Measurements from ENCODE around the gene COL26A1. TPM values are rescaled to one million over a fixed set of nuclear protein-coding genes. Genes with fewer than 3 reads are reported as not detected.

COL26A1 gene
- total RNA-seq, 1 experiment from 2014 or later, result not detected

GRCh38 chr7:101412976-101413375 is 50.3 kb downstream of the COL26A1 start:
- DNase-seq (no peak), ATAC-seq (no peak)
- Histone ChIP-seq H3K9ac (ENCODE audit: low read length) (no peak overlapping the region), H3K36me3 (ENCODE audit: low read depth, low read length) (no peaks in the 10 kb centered on the region), H3K4me1 (ENCODE audit: insufficient read depth, low read length) (no peaks in the 10 kb centered on the region), H3K79me2 (ENCODE audit: low read length) (no peaks in the 10 kb centered on the region), H3K27me3 (ENCODE audit: low read length) (0 out of 2 replicates have a peak, but pooled peaks cover 5% of the 10 kb centered on the region), H2AFZ (ENCODE audit: low read length) (no peak overlapping the region), H4K20me1 (ENCODE audit: low read length) (no peaks in the 10 kb centered on the region), H3K4me2 (ENCODE audit: low read length) (no peak overlapping the region), H3F3A (ENCODE audit: low read length, unreplicated experiment) (no peaks in the 10 kb centered on the region), H3K4me3 (ENCODE audit: low read length) (no peak overlapping the region), H3K9me2 (replicated peaks; ENCODE audit: low read length) (no peaks in the 10 kb centered on the region), H3K27ac (ENCODE audit: low read length) (no peak overlapping the region), H3K9me3 (ENCODE audit: low read length) (no peaks in the 10 kb centered on the region)
- intact Hi-C loops (cut with micrococcal nuclease), result no loop called here
- CTCF ChIA-PET, result interaction anchor here (0.6 kb wide), 2 partner anchors 26 to 871 kb away, joined by 3 to 5 read pairs; no protein-coding TSS in a partner anchor
- POLR2A ChIA-PET (ENCODE audit: unreplicated experiment), result no interaction called here
- TF ChIP-seq CTCF (conservative IDR thresholded peaks at IDR 0.05; ENCODE audit: low read depth, low read length) (no peak), EZH2 (IDR thresholded peaks at IDR 0.05; ENCODE audit: low read length, unreplicated experiment) (no peak), EZH2phosphoT487 (IDR thresholded peaks at IDR 0.05; ENCODE audit: borderline replicate concordance, low read length) (no peak)
- no TSS peak for BruUV-seq (replicated peaks)

DNA sequence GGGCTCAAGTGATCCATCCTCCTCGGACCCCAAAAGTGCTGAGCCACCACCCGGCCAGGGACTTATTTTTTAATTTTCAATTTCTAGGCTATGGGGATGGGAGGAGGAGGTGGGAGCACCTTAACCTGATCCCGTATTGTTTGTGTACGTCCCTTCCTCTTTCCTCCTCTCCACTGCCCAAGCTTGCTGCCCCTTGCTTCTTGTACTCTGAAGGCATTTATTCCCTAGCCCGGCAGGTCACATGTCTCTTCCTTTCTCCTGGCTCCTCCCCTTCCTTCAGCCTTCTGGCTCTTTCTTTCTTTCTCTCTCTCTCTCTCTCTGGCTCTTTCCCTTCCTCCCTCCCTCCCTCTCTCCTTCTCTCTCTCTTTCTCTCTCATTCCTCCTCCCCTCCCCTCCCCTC is 56.0 kb downstream of the COL26A1 start:
- ATAC-seq, result no peak

More for the DNA sequence above, 56.0 kb downstream of the COL26A1 start:
- H3K79me2 ChIP-seq (ENCODE audit: low read length), result no peaks in the 10 kb centered on the region
- H3K9me2 ChIP-seq (replicated peaks; ENCODE audit: low read length), result no peaks in the 10 kb centered on the region
- H3K9me3 ChIP-seq (ENCODE audit: low read length), result no peaks in the 10 kb centered on the region
- H3K4me3 ChIP-seq (ENCODE audit: low read length), result no peak overlapping the region
- no peaks in the 10 kb centered on the region for H3K4me1 ChIP-seq (ENCODE audit: insufficient read depth, low read length)
- ChIA-PET CTCF (no interaction called here), POLR2A (ENCODE audit: unreplicated experiment) (no interaction called here)
- no TSS peak for BruUV-seq (replicated peaks)
- H3F3A ChIP-seq (ENCODE audit: low read length, unreplicated experiment), result no peaks in the 10 kb centered on the region
- no peaks in the 10 kb centered on the region for H4K20me1 ChIP-seq (ENCODE audit: low read length)
- no peak overlapping the region for H3K27ac ChIP-seq (ENCODE audit: low read length)
- H3K27me3 ChIP-seq (ENCODE audit: low read length), result 0 out of 2 replicates have a peak, but pooled peaks cover 5% of the 10 kb centered on the region
- H3K4me2 ChIP-seq (ENCODE audit: low read length), result no peak overlapping the region
- H3K36me3 ChIP-seq (ENCODE audit: low read depth, low read length), result no peaks in the 10 kb centered on the region
- TF ChIP-seq CTCF (conservative IDR thresholded peaks at IDR 0.05; ENCODE audit: low read depth, low read length) (no peak), EZH2 (IDR thresholded peaks at IDR 0.05; ENCODE audit: low read length, unreplicated experiment) (no peak), EZH2phosphoT487 (IDR thresholded peaks at IDR 0.05; ENCODE audit: borderline replicate concordance, low read length) (no peak)
- intact Hi-C loops (cut with micrococcal nuclease), result no loop called here
- H2AFZ ChIP-seq (ENCODE audit: low read length), result no peak overlapping the region
- no peak overlapping the region for H3K9ac ChIP-seq (ENCODE audit: low read length)
- no peak for DNase-seq

Data from PC-3 (cell line).